ENCODE results near the gene FAM200B. TPM values are rescaled to one million over a fixed set of nuclear protein-coding genes. Genes with fewer than 3 reads are reported as not detected.

FAM200B gene
- total RNA-seq, 2 donors from 2014 or later: 14.1 to 20.5 TPM

- Mint-ChIP-seq H3K4me1 (peaks cover 7% of the 10 kb centered on the region), H3K4me3 (no peak overlapping the region), H3K36me3 (ENCODE audit: low read depth) (no peaks in the 10 kb centered on the region), H3K27ac (no peak overlapping the region), H3K27me3 (peaks cover 11% of the 10 kb centered on the region)
- ATAC-seq (no peak), DNase-seq (no peak)
- no peaks in the 10 kb centered on the region for H3K9me3 ChIP-seq (ENCODE audit: control insufficient read depth, low read length, poor library complexity, severe bottlenecking)
Measured at GRCh38 chr4:15694431-15694830, 12.8 kb downstream of the FAM200B start.

DNA sequence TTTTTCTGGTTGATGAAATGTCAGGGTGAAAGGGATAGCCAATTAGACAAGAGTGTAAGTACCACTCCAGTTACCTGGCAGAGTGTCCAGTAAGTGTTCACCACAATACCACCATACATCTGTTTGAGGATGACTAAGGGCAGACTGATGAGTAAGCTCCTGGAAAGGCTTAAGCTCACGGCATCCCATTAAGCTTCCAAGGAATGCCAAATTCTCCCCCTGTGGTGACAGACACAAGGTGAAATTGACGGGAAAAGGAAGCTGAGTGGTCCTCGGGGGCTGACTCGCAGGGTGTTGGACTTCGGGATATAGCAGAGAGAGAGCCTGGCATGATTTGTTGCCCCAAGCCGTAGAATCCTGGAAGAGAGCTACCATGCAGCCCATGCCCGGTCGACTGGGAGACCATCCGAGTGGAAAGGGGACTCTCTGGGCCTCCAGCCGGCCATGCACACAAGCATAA lies 13.6 kb downstream of the FAM200B start:
- H3K4me1 Mint-ChIP-seq: peaks cover 9% of the 10 kb centered on the region
- H3K27ac Mint-ChIP-seq: no peak overlapping the region
- H3K4me3 Mint-ChIP-seq: no peak overlapping the region
- no peak for ATAC-seq
- H3K27me3 Mint-ChIP-seq: peaks cover 18% of the 10 kb centered on the region
- DNase-seq: no peak
- no peaks in the 10 kb centered on the region for H3K9me3 ChIP-seq (ENCODE audit: control insufficient read depth, low read length, poor library complexity, severe bottlenecking)
- peaks cover 2% of the 10 kb centered on the region for H3K36me3 Mint-ChIP-seq (ENCODE audit: low read depth)

GRCh38 chr4:15695729-15696128 lies 14.1 kb downstream of the FAM200B start:
- ATAC-seq (no peak), DNase-seq (no peak)
- Mint-ChIP-seq H3K27me3 (peaks cover 18% of the 10 kb centered on the region), H3K36me3 (ENCODE audit: low read depth) (peaks cover 2% of the 10 kb centered on the region), H3K27ac (no peak overlapping the region), H3K4me3 (no peak overlapping the region), H3K4me1 (peaks cover 9% of the 10 kb centered on the region)
- H3K9me3 ChIP-seq (ENCODE audit: control insufficient read depth, low read length, poor library complexity, severe bottlenecking): no peaks in the 10 kb centered on the region

- H3K9me3 ChIP-seq (ENCODE audit: control insufficient read depth, low read length, poor library complexity, severe bottlenecking): no peaks in the 10 kb centered on the region
- Mint-ChIP-seq H3K4me3 (no peak overlapping the region), H3K27me3 (peaks cover 18% of the 10 kb centered on the region), H3K4me1 (peaks cover 9% of the 10 kb centered on the region), H3K27ac (no peak overlapping the region), H3K36me3 (ENCODE audit: low read depth) (peaks cover 2% of the 10 kb centered on the region)
- DNase-seq (no peak), ATAC-seq (no peak)
Measured at GRCh38 chr4:15696866-15697265, 15.2 kb downstream of the FAM200B start.

DNA sequence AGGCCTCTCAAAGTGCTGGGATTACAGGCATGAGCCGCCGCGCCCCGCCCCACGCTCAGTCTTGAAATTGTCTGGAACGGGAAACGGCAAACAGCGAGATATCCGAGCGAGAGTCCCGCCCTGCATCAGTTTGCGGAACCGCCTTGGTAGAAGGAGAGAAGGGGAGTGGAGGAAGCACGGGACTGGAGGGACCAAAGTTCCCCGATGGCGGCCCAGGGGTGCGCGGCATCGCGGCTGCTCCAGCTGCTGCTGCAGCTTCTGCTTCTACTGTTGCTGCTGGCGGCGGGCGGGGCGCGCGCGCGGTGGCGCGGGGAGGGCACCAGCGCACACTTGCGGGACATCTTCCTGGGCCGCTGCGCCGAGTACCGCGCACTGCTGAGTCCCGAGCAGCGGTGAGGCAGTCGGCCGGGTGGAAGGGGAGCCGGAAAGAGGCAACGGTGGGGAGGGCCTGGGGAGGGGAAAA lies 21.3 kb downstream of the FAM200B start, which contains the start of gene BST1:
Gene BST1 (plus strand): TSS at position 125 of the 463 bp plus-strand sequence. CDS start 80 bp downstream, at position 205.
- H3K4me3 Mint-ChIP-seq: peak within 1 kb of the TSS; percentile 87
- peaks cover 18% of the 10 kb centered on the region for H3K27me3 Mint-ChIP-seq
- H3K9me3 ChIP-seq (ENCODE audit: control insufficient read depth, low read length, poor library complexity, severe bottlenecking): no peaks in the 10 kb centered on the region
- ATAC-seq: peak; percentile 86
- peaks cover 17% of the 10 kb centered on the region for H3K4me1 Mint-ChIP-seq
- peaks cover 2% of the 10 kb centered on the region for H3K36me3 Mint-ChIP-seq (ENCODE audit: low read depth)
- H3K27ac Mint-ChIP-seq: peak within 1 kb of the TSS; percentile 14
- DNase-seq: peak in 2 of 3 donors; percentile 23 to 40

DNA sequence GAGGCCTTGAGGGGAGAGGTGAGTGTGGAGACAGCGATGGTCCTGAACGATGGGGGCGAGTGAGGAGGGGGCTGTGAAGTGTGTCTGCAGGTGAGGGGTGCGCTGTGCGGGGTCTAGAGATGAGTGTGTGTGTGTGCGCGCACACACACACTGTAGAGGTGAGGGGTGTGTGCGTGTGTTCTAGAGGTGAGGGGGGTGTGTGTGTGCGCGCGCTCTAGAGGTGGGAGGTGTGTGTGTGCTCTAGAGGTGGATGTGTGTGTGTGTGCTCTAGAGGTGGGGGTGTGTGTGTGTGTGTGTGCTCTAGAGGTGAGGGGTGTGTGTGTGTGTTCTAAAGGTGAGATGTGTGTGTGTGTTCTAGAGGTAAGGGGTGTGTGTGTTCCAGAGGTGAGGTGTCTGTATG lies 21.8 kb downstream of the FAM200B start:
- peak overlapping the region; percentile 14 for H3K27ac Mint-ChIP-seq
- peak overlapping the region; percentile 87 for H3K4me3 Mint-ChIP-seq
- H3K36me3 Mint-ChIP-seq (ENCODE audit: low read depth): peaks cover 2% of the 10 kb centered on the region
- no peak for DNase-seq
- H3K4me1 Mint-ChIP-seq: peaks cover 17% of the 10 kb centered on the region
- peak; percentile 10 for ATAC-seq
- H3K9me3 ChIP-seq (ENCODE audit: control insufficient read depth, low read length, poor library complexity, severe bottlenecking): no peaks in the 10 kb centered on the region
- peaks cover 14% of the 10 kb centered on the region for H3K27me3 Mint-ChIP-seq

GRCh38 chr4:15704129-15704528 lies 22.5 kb downstream of the FAM200B start:
- H3K4me1 Mint-ChIP-seq: peaks cover 20% of the 10 kb centered on the region
- no peak overlapping the region for H3K27ac Mint-ChIP-seq
- H3K36me3 Mint-ChIP-seq (ENCODE audit: low read depth): peaks cover 2% of the 10 kb centered on the region
- H3K27me3 Mint-ChIP-seq: peaks cover 9% of the 10 kb centered on the region
- DNase-seq (no peak), ATAC-seq (no peak)
- H3K9me3 ChIP-seq (ENCODE audit: control insufficient read depth, low read length, poor library complexity, severe bottlenecking): no peaks in the 10 kb centered on the region
- H3K4me3 Mint-ChIP-seq: peak overlapping the region; percentile 87

- H3K9me3 ChIP-seq (ENCODE audit: control insufficient read depth, low read length, poor library complexity, severe bottlenecking): no peaks in the 10 kb centered on the region
- ATAC-seq (no peak), DNase-seq (no peak)
- H3K27me3 Mint-ChIP-seq: peaks cover 5% of the 10 kb centered on the region
- H3K4me3 Mint-ChIP-seq: no peak overlapping the region
- peaks cover 19% of the 10 kb centered on the region for H3K4me1 Mint-ChIP-seq
- H3K27ac Mint-ChIP-seq: no peak overlapping the region
- H3K36me3 Mint-ChIP-seq (ENCODE audit: low read depth): no peaks in the 10 kb centered on the region
Measured at GRCh38 chr4:15706646-15707362, 25.2 kb downstream of the FAM200B start.

GRCh38 chr4:15707363-15707715 lies 25.7 kb downstream of the FAM200B start:
- DNase-seq (no peak), ATAC-seq (no peak)
- Mint-ChIP-seq H3K36me3 (ENCODE audit: low read depth) (no peaks in the 10 kb centered on the region), H3K27me3 (peaks cover 9% of the 10 kb centered on the region), H3K4me3 (no peak overlapping the region), H3K27ac (no peak overlapping the region), H3K4me1 (peaks cover 19% of the 10 kb centered on the region)
- no peaks in the 10 kb centered on the region for H3K9me3 ChIP-seq (ENCODE audit: control insufficient read depth, low read length, poor library complexity, severe bottlenecking)

- Mint-ChIP-seq H3K27ac (no peak overlapping the region), H3K36me3 (ENCODE audit: low read depth) (no peaks in the 10 kb centered on the region), H3K27me3 (peaks cover 10% of the 10 kb centered on the region), H3K4me1 (peaks cover 5% of the 10 kb centered on the region), H3K4me3 (no peak overlapping the region)
- H3K9me3 ChIP-seq (ENCODE audit: control insufficient read depth, low read length, poor library complexity, severe bottlenecking): no peaks in the 10 kb centered on the region
- ATAC-seq: no peak
- DNase-seq: no peak
Measured at GRCh38 chr4:15711762-15712161, 30.1 kb downstream of the FAM200B start.

GRCh38 chr4:15712214-15712613 lies 30.6 kb downstream of the FAM200B start:
- H3K36me3 Mint-ChIP-seq (ENCODE audit: low read depth): no peaks in the 10 kb centered on the region
- H3K4me3 Mint-ChIP-seq: no peak overlapping the region
- H3K9me3 ChIP-seq (ENCODE audit: control insufficient read depth, low read length, poor library complexity, severe bottlenecking): no peaks in the 10 kb centered on the region
- peaks cover 14% of the 10 kb centered on the region for H3K27me3 Mint-ChIP-seq
- DNase-seq (no peak), ATAC-seq (no peak)
- no peak overlapping the region for H3K27ac Mint-ChIP-seq
- H3K4me1 Mint-ChIP-seq: peaks cover 5% of the 10 kb centered on the region

DNA sequence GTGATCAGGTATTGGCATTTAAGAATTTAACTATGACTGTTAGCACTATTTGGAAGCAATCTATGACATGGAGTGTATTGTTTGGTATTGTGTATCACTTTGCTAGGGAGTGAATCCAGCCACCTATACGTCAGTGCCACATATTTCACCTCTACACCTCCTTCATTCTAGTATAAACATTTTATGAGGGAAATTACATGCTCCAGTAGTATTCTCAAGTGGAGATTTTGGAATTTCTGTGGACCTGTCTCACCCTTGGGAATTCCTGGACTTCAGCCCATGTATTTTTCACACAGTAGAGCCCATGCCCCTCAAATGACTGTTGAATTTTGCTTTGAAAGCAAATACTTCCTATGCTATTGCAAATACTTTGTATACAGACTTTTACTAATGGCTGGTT lies 32.5 kb downstream of the FAM200B start:
- Mint-ChIP-seq H3K27me3 (peaks cover 18% of the 10 kb centered on the region), H3K27ac (no peak overlapping the region), H3K36me3 (ENCODE audit: low read depth) (no peaks in the 10 kb centered on the region), H3K4me3 (no peak overlapping the region), H3K4me1 (peaks cover 1% of the 10 kb centered on the region)
- no peaks in the 10 kb centered on the region for H3K9me3 ChIP-seq (ENCODE audit: control insufficient read depth, low read length, poor library complexity, severe bottlenecking)
- ATAC-seq: no peak
- DNase-seq: no peak

DNA sequence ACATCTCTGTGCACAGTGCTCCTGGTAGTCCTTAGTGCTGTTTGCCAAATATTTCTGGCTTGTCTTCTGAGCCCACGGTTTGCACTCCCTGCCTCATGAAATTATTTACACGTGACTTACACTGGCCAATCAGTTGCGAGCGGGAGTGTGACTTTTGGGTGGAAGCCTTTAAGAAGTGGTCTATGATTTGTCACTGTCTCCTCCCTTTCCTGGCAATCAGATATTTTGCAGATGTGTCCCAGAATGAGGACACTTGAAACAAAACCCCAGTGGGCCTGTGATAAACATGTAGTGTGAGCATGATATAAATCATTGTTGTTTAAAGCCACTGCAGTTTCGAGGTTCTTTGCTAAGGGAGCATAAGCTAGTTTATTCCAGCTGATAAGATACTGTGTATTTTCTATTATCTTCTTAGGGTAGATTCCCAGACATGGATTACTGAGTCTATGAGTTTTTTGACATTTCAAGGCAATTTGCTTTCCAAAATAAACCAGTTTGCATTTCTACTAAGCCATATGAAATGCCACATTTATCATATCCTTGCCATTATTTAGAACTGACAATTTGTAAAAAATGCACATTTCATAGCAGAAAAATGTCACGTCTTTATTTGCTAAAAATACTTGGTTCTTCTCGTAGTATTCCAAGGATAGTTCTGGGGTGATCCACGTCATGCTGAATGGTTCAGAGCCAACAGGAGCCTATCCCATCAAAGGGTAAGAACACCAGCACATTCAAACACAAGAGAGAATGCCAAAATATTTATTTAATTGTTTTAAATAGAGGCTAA lies 33.2 kb downstream of the FAM200B start:
- no peaks in the 10 kb centered on the region for H3K9me3 ChIP-seq (ENCODE audit: control insufficient read depth, low read length, poor library complexity, severe bottlenecking)
- Mint-ChIP-seq H3K4me1 (no peaks in the 10 kb centered on the region), H3K27ac (no peak overlapping the region), H3K27me3 (peaks cover 18% of the 10 kb centered on the region), H3K36me3 (ENCODE audit: low read depth) (no peaks in the 10 kb centered on the region), H3K4me3 (no peak overlapping the region)
- DNase-seq (no peak), ATAC-seq (no peak)

All from T-helper 17 cell (primary cell).